CD4-positive, alpha-beta T cell (primary cell): Measurements from ENCODE around the gene TAOK3. TPM values are rescaled to one million over a fixed set of nuclear protein-coding genes. Genes with fewer than 3 reads are reported as not detected.

Experiments used
- ATAC-seq: fragments of 200-7000 bp; cut with Tn5 transposase; one replicate; pipeline ENCODE4 v1.10.0; 2022; ENCODE audit warnings: mild to moderate bottlenecking; ENCODE audit not compliant: poor library complexity
- CTCF ChIA-PET: fragments of 350-600 bp; sonication (Branson Sonifier 250); formaldehyde crosslinking; loops from one replicate; lab custom pipeline; 2021; ENCODE audit warnings: antibody characterized with exemption, inconsistent platforms; lab: Charles Lee
- POLR2A ChIA-PET: fragments of 350-600 bp; sonication (Branson Sonifier 250); formaldehyde crosslinking; loops from one replicate; lab custom pipeline; 2021; ENCODE audit warnings: antibody characterized with exemption, inconsistent platforms; lab: Charles Lee
- DNase-seq, 14 experiments: peaks; one replicate each; pipeline ENCODE4 v3.0.0-alpha.2; 2013 to 2020; ENCODE audit warnings: mixed read lengths in 2 of 14
- H3K27ac ChIP-seq, 2 donors: one replicate each; pipeline versions ENCODE4 v1.5.1 to v1.7.0; 2013; ENCODE audit warnings: low read length in 2 of 2, low read depth in 1 of 2, mild to moderate bottlenecking in 1 of 2
- H3K27me3 ChIP-seq, 2 experiments: 1 replicate in 1 of 2; 2 replicates in 1 of 2; pipeline versions ENCODE4 v1.6.1 to v1.7.0; 2013; ENCODE audit warnings: low read length in 2 of 2, control low read depth in 1 of 2, mild to moderate bottlenecking in 1 of 2, moderate library complexity in 1 of 2; ENCODE audit not compliant: insufficient read depth in 2 of 2, control insufficient read depth in 1 of 2
- H3K36me3 ChIP-seq: one replicate; pipeline ENCODE4 v1.6.1; 2013; ENCODE audit warnings: low read length, control low read depth; ENCODE audit not compliant: insufficient read depth
- H3K4me1 ChIP-seq: one replicate; pipeline ENCODE4 v1.6.1; 2013; ENCODE audit warnings: low read length, control low read depth; ENCODE audit not compliant: insufficient read depth
- H3K4me3 ChIP-seq: one replicate; pipeline ENCODE4 v1.5.1; 2013; ENCODE audit warnings: mild to moderate bottlenecking, low read length, moderate library complexity
- H3K9me3 ChIP-seq, 2 experiments: 1 replicate in 1 of 2; 2 replicates in 1 of 2; pipeline versions ENCODE4 v1.6.1 to v1.7.0; 2013; ENCODE audit warnings: low read length in 2 of 2, mild to moderate bottlenecking in 2 of 2, control low read depth in 1 of 2, moderate library complexity in 1 of 2; ENCODE audit not compliant: control insufficient read depth in 1 of 2, insufficient read depth in 1 of 2
- H3K27ac Mint-ChIP-seq: one replicate; pipeline ENCODE4 v1.8.0; 2020; ENCODE audit warnings: mixed read lengths
- H3K27me3 Mint-ChIP-seq: one replicate; pipeline ENCODE4 v1.8.0; 2021; ENCODE audit warnings: mixed read lengths
- H3K36me3 Mint-ChIP-seq: one replicate; pipeline ENCODE4 v1.8.0; 2021; ENCODE audit warnings: low read depth, mixed read lengths
- H3K4me1 Mint-ChIP-seq: one replicate; pipeline ENCODE4 v1.8.0; 2021; ENCODE audit warnings: low read depth, mixed read lengths
- H3K4me3 Mint-ChIP-seq: one replicate; pipeline ENCODE4 v1.8.0; 2020; ENCODE audit warnings: mild to moderate bottlenecking, mixed read lengths
- H3K9me3 Mint-ChIP-seq: one replicate; pipeline ENCODE4 v1.8.0; 2020; ENCODE audit warnings: mixed read lengths
- CTCF ChIP-seq: fragments of 200-600 bp; IDR thresholded peaks from one replicate; pipeline ENCODE4 v1.8.0; 2022; ENCODE audit warnings: antibody characterized with exemption, mild to moderate bottlenecking
- intact Hi-C, 2 experiments: fragments of 100-400 bp; cut with DNase I in 1 of 2; cut with micrococcal nuclease in 1 of 2; formaldehyde crosslinking; loops; one replicate each; pipeline versions ENCODE4 v1.15.1 to v1.9.0; 2023 to 2025; cut with DNase I, micrococcal nuclease
- total RNA-seq, 174 experiments: library from RNA in 2 of 174; stranded (reverse) in 2 of 174; gene quantifications; one replicate each; pipeline ENCODE4 v1.2.3 and lab custom pipeline; 2021 to 2026

The TAOK3 gene
- total RNA-seq, 2 experiments from 2014 or later, result 53.5 to 56.6 TPM

GRCh38 chr12:118376089-118377020 lies 3.6 kb upstream of the TAOK3 start, which contains the start of gene SUDS3:
Gene SUDS3 (plus strand): TSS chr12:118376555. CDS start chr12:118376692, 137 bp downstream.
- intact Hi-C loops, result loop anchor here (1.0 to 10.0 kb wide), 11 partner anchors 72 to 1552 kb away; partner anchors contain the start of genes PEBP1 (in 1 of the 2), PRKAB1 (in 1 of the 2), RFC5 (in 1 of the 2) and WSB2 (in 1 of the 2)
- Histone ChIP-seq H3K27me3 (no peaks in the 10 kb centered on the region), H3K4me3 (peak within 1 kb of the TSS; percentile 74), H3K4me1 (peaks cover 41% of the 10 kb centered on the region), H3K27ac (peak within 1 kb of the TSS; percentile 91 to 97), H3K36me3 (peaks cover 16% of the 10 kb centered on the region), H3K9me3 (no peaks in the 10 kb centered on the region)
- DNase-seq, result peak; percentile 89 to 98 (median 94)
- Mint-ChIP-seq H3K27me3 (no peaks in the 10 kb centered on the region), H3K9me3 (no peaks in the 10 kb centered on the region), H3K36me3 (peaks cover 32% of the 10 kb centered on the region), H3K4me1 (peaks cover 52% of the 10 kb centered on the region), H3K27ac (peak within 1 kb of the TSS; percentile 100), H3K4me3 (peak within 1 kb of the TSS; percentile 100)
- peak; percentile 92 for TF ChIP-seq CTCF
- ChIA-PET POLR2A (interaction anchor here (0.6 to 3.6 kb wide), 13 partner anchors 17 to 1292 kb away, joined by 3 to 76 read pairs (median 5); partner anchors contain the start of genes KSR2, PEBP1, PRKAB1 and RFC5), CTCF (interaction anchor here (0.7 to 3.3 kb wide), 23 partner anchors 9 to 315 kb away, joined by 3 to 39 read pairs (median 4); partner anchors contain the start of genes PEBP1 and WSB2)
- peak; percentile 40 for ATAC-seq

GRCh38 chr12:118375348-118375747 lies 2.6 kb upstream of the TAOK3 start:
- H3K4me3 ChIP-seq, result no peak overlapping the region
- no peak for ATAC-seq
- POLR2A ChIA-PET, result interaction anchor here (0.9 to 3.6 kb wide), 7 partner anchors 16 to 1293 kb away, joined by 3 to 76 read pairs (median 5); partner anchors contain the start of genes PEBP1 and PRKAB1

More at GRCh38 chr12:118375348-118375747, 2.6 kb upstream of the TAOK3 start:
- Histone ChIP-seq H3K36me3 (peaks cover 10% of the 10 kb centered on the region), H3K4me1 (peaks cover 49% of the 10 kb centered on the region), H3K27ac (no peak overlapping the region), H3K9me3 (no peaks in the 10 kb centered on the region), H3K27me3 (no peaks in the 10 kb centered on the region)
- no peaks in the 10 kb centered on the region for H3K9me3 Mint-ChIP-seq
- H3K4me1 Mint-ChIP-seq, result peaks cover 62% of the 10 kb centered on the region
- no peak for DNase-seq
- intact Hi-C loops, result loop anchor here (5.0 to 10.0 kb wide), 8 partner anchors 71 to 1551 kb away; partner anchors contain the start of genes PEBP1 (in 1 of the 2), PRKAB1 (in 1 of the 2) and WSB2 (in 1 of the 2)
- TF ChIP-seq CTCF, result no peak
- no peaks in the 10 kb centered on the region for H3K27me3 Mint-ChIP-seq
- CTCF ChIA-PET, result interaction anchor here (0.7 to 3.3 kb wide), 16 partner anchors 8 to 314 kb away, joined by 3 to 39 read pairs (median 4); partner anchors contain the start of genes PEBP1 and WSB2
- peak overlapping the region; percentile 100 for H3K27ac Mint-ChIP-seq
- peaks cover 27% of the 10 kb centered on the region for H3K36me3 Mint-ChIP-seq
- H3K4me3 Mint-ChIP-seq, result peak overlapping the region; percentile 100
